ENCODE results near the gene CHST3.
"Not testable (repeated sequence)": the region's sequence is repeated elsewhere in the genome, so short reads cannot be mapped to it uniquely, and the experiment has no call there.

DNA sequence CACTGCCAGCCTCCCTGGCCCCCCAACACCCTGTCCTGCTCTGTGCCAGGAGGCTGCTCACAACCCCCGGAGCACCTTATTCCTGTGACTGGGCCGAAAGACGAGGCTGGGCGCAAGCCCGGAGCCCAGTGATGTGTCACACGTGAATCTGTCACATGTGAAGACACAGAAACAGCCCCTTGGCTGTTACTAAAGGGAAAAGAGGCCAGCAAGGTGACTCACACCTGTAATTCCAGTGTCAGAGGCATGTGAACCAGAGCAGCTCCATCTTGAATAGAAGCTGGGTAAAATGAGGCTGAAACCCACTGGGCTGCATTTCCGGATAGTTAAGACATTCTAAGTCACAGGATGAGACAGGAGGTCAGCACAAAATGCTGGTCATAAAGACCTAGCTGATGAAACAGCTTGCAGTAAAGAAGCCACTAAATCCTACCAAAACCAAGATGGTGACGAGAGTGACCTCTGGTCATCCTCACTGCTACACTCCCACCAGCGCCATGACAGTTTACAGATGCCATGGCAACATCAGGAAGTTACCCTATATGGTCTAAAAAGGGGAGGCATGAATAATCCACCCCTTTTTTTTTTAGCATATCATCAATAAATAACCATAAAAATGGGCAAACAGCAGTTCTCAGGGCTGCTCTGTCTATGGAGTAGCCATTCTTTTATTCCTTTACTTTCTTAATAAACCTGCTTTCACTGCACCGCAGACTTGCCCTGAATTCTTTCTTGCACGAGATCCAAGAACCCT lies 68.4 kb downstream of the CHST3 start:
- not testable (repeated sequence) for TF ChIP-seq EZH2 (IDR thresholded peaks at IDR 0.05; ENCODE audit: low read length)
- TF ChIP-seq, protein P1, sequence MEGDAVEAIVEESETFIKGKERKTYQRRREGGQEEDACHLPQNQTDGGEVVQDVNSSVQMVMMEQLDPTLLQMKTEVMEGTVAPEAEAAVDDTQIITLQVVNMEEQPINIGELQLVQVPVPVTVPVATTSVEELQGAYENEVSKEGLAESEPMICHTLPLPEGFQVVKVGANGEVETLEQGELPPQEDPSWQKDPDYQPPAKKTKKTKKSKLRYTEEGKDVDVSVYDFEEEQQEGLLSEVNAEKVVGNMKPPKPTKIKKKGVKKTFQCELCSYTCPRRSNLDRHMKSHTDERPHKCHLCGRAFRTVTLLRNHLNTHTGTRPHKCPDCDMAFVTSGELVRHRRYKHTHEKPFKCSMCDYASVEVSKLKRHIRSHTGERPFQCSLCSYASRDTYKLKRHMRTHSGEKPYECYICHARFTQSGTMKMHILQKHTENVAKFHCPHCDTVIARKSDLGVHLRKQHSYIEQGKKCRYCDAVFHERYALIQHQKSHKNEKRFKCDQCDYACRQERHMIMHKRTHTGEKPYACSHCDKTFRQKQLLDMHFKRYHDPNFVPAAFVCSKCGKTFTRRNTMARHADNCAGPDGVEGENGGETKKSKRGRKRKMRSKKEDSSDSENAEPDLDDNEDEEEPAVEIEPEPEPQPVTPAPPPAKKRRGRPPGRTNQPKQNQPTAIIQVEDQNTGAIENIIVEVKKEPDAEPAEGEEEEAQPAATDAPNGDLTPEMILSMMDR (optimal IDR thresholded peaks at IDR 0.05 in 1 of 3, IDR thresholded peaks at IDR 0.05 in 1 of 3, conservative IDR thresholded peaks at IDR 0.05 in 1 of 3; ENCODE audit: extremely low read depth in 1 of 3, insufficient read depth in 2 of 3, low read length in 3 of 3): not testable (repeated sequence)

All from keratinocyte (primary cell).